RPMI8226 (cell line): Measurements from ENCODE around the gene PHLDB2.

ENCODE experiments used
- DNase-seq: peaks from one replicate; pipeline ENCODE4 v3.0.0-alpha.2; 2015

PHLDB2 gene

GRCh38 chr3:111852540-111852939 is 6.5 kb upstream of the PHLDB2 start:
- DNase-seq: no peak

- DNase-seq: no peak
Measured at GRCh38 chr3:111853068-111853467, 6.0 kb upstream of the PHLDB2 start.

- DNase-seq: no peak
Measured at GRCh38 chr3:111854990-111855389, 4.1 kb upstream of the PHLDB2 start.

- no peak for DNase-seq
Measured at GRCh38 chr3:111856501-111856900, 2.6 kb upstream of the PHLDB2 start.

GRCh38 chr3:111857474-111857873 is 1.6 kb upstream of the PHLDB2 start:
- DNase-seq: no peak

GRCh38 chr3:111858642-111859041 is 423 bp upstream of the PHLDB2 start:
- no peak for DNase-seq

- DNase-seq: peak; percentile 87
Measured at GRCh38 chr3:111859974-111860859, 1.2 kb downstream of the PHLDB2 start.

- no peak for DNase-seq
Measured at GRCh38 chr3:111861391-111861790, 2.3 kb downstream of the PHLDB2 start.

- DNase-seq: no peak
Measured at GRCh38 chr3:111862415-111862814, 3.4 kb downstream of the PHLDB2 start.

- no peak for DNase-seq
Measured at GRCh38 chr3:111862974-111863373, 3.9 kb downstream of the PHLDB2 start.

- no peak for DNase-seq
Measured at GRCh38 chr3:111863942-111864694, 5.1 kb downstream of the PHLDB2 start.

GRCh38 chr3:111864821-111865656 is 6.0 kb downstream of the PHLDB2 start:
- no peak for DNase-seq

GRCh38 chr3:111867889-111868426 is 8.9 kb downstream of the PHLDB2 start:
- DNase-seq: no peak

- no peak for DNase-seq
Measured at GRCh38 chr3:111870620-111871019, 11.6 kb downstream of the PHLDB2 start.

- DNase-seq: no peak
Measured at GRCh38 chr3:111871809-111872623, 13.0 kb downstream of the PHLDB2 start.

GRCh38 chr3:111872979-111873378 is 13.9 kb downstream of the PHLDB2 start:
- no peak for DNase-seq

- no peak for DNase-seq
Measured at GRCh38 chr3:111874177-111874820, 15.2 kb downstream of the PHLDB2 start.

GRCh38 chr3:111881480-111881879 is 22.4 kb downstream of the PHLDB2 start:
- DNase-seq: no peak

- DNase-seq: no peak
Measured at GRCh38 chr3:111882194-111882593, 23.1 kb downstream of the PHLDB2 start.

- DNase-seq: no peak
Measured at GRCh38 chr3:111882799-111883198, 23.7 kb downstream of the PHLDB2 start.

- no peak for DNase-seq
Measured at GRCh38 chr3:111884411-111885018, 25.4 kb downstream of the PHLDB2 start.
